NCI-H446 (cell line): Measurements from ENCODE around the gene KAZN.

Experiments
- DNase-seq, 2 experiments: peaks; one replicate each; lab custom pipeline; 2025; lab: John Stamatoyannopoulos, UW

The KAZN gene

GRCh38 chr1:15011160-15011559, 412.7 kb downstream of the KAZN start:
- peak in 1 of 2 experiments; percentile 58 for DNase-seq

GRCh38 chr1:15011661-15012060, 413.2 kb downstream of the KAZN start:
- DNase-seq = no peak

- no peak for DNase-seq
These were observed 414.3 kb downstream of the KAZN start for GRCh38 chr1:15012822-15013221.

- no peak for DNase-seq
These were observed 415.3 kb downstream of the KAZN start for GRCh38 chr1:15013767-15014166.

- DNase-seq = peak; percentile 68 to 93
These were observed 416.0 kb downstream of the KAZN start for GRCh38 chr1:15014516-15014915.

- no peak for DNase-seq
These were observed 417.5 kb downstream of the KAZN start for GRCh38 chr1:15016001-15016400.

GRCh38 chr1:15016526-15016925, 418.0 kb downstream of the KAZN start:
- no peak for DNase-seq

- no peak for DNase-seq
These were observed 418.6 kb downstream of the KAZN start for GRCh38 chr1:15017120-15017519.

GRCh38 chr1:15018767-15019166, 420.3 kb downstream of the KAZN start:
- no peak for DNase-seq

- DNase-seq = no peak
These were observed 422.7 kb downstream of the KAZN start for GRCh38 chr1:15020943-15021745.

- no peak for DNase-seq
These were observed 423.6 kb downstream of the KAZN start for GRCh38 chr1:15022048-15022447.

GRCh38 chr1:15023205-15023604, 424.7 kb downstream of the KAZN start:
- no peak for DNase-seq

GRCh38 chr1:15023976-15024375, 425.5 kb downstream of the KAZN start:
- DNase-seq = no peak

- no peak for DNase-seq
These were observed 427.6 kb downstream of the KAZN start for GRCh38 chr1:15026117-15026489.

GRCh38 chr1:15027515-15027986, 429.1 kb downstream of the KAZN start:
- peak in 1 of 2 experiments; percentile 57 for DNase-seq

- peak in 1 of 2 experiments; percentile 48 for DNase-seq
These were observed 429.6 kb downstream of the KAZN start for GRCh38 chr1:15028102-15028501.

GRCh38 chr1:15028616-15029015, 430.1 kb downstream of the KAZN start:
- DNase-seq = no peak

- no peak for DNase-seq
These were observed 430.6 kb downstream of the KAZN start for GRCh38 chr1:15029036-15029435.

GRCh38 chr1:15029786-15030185, 431.3 kb downstream of the KAZN start:
- no peak for DNase-seq

- DNase-seq = no peak
These were observed 432.9 kb downstream of the KAZN start for GRCh38 chr1:15031251-15031933.

GRCh38 chr1:15033264-15033663, 434.8 kb downstream of the KAZN start:
- peak in 1 of 2 experiments; percentile 55 for DNase-seq

GRCh38 chr1:15034656-15035055, 436.2 kb downstream of the KAZN start:
- DNase-seq = no peak

GRCh38 chr1:15035236-15035635, 436.8 kb downstream of the KAZN start:
- DNase-seq = no peak
